Measurements from ENCODE around the gene CFP.

The CFP gene

GRCh38 chrX:47593522-47593921, 36.2 kb downstream of the CFP start:
- no peak overlapping the region for H3K4me3 ChIP-seq (ENCODE audit: low read depth, low read length)
- TF ChIP-seq, protein P1, sequence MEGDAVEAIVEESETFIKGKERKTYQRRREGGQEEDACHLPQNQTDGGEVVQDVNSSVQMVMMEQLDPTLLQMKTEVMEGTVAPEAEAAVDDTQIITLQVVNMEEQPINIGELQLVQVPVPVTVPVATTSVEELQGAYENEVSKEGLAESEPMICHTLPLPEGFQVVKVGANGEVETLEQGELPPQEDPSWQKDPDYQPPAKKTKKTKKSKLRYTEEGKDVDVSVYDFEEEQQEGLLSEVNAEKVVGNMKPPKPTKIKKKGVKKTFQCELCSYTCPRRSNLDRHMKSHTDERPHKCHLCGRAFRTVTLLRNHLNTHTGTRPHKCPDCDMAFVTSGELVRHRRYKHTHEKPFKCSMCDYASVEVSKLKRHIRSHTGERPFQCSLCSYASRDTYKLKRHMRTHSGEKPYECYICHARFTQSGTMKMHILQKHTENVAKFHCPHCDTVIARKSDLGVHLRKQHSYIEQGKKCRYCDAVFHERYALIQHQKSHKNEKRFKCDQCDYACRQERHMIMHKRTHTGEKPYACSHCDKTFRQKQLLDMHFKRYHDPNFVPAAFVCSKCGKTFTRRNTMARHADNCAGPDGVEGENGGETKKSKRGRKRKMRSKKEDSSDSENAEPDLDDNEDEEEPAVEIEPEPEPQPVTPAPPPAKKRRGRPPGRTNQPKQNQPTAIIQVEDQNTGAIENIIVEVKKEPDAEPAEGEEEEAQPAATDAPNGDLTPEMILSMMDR (IDR thresholded peaks at IDR 0.05; ENCODE audit: low read depth, low read length): no peak
- no peak for DNase-seq (ENCODE audit: low read depth, low spot score)
- in situ Hi-C loops (cut with HindIII; ENCODE audit: low sequenced_read_pairs): no loop called here

DNA sequence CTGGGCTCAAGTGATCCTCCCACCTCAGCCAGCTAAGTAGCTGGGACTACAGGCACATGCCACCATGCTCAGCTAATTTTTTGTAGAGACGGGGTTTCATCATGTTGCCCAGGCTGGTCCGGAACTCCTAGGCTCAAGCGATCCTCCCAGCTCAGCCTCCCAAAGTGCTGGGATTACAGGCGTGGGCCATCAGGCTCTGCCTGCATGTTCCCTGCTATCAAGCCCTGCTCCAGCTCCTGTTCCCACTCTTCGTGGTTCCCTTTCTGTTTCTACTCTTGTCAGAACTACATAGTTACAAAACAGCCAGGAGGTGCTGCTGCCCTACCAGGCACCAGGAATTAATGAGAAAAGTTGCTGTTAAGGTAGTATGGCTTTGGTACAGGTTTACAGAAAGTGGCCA, 38.7 kb downstream of the CFP start:
- TF ChIP-seq, protein P1 (IDR thresholded peaks at IDR 0.05; ENCODE audit: low read depth, low read length): no peak
- in situ Hi-C loops (cut with HindIII; ENCODE audit: low sequenced_read_pairs): no loop called here
- H3K4me3 ChIP-seq (ENCODE audit: low read depth, low read length): no peak overlapping the region
- DNase-seq (ENCODE audit: low read depth, low spot score): no peak

DNA sequence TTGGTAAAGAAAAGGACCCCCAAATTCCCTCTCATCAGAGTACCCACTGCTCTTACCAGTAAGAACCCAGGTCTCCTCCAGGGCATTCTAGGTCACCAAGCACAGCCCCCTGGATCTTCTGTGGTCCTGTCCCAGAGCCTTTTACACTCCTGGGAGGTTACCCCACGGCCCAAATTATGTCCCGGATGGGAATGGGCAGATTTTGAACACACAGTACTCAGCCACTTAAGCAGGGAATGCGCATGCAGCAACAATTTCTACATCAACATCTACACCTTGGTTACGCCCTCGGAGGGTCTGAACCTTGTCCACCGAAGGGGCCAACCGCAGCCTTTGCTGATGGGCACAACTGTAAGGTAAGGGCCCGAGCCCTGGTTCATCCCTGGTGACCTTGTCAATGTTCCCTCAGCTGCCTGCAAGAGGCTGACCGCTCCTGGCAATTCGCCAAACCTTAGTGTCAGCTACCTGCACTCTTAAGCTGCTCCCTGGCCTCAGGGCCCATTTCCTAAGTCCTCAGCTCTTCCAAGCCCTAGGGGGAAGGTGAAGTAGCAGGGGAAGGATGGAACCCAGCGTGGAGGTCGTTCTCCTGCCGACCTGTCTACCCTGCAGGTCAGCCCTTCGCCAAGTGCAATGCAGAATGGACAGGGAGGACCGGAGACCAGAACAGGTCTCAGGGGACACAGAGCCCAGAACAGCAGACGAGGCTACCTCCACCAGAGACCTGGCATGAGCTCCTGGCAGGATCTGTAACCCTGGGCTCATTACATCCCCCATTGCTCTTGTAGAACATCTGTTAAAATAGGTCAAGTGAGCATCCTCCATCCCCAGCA, 41.6 kb downstream of the CFP start:
- no peak for DNase-seq (ENCODE audit: low read depth, low spot score)
- no peak overlapping the region for H3K4me3 ChIP-seq (ENCODE audit: low read depth, low read length)
- TF ChIP-seq, protein P1 (IDR thresholded peaks at IDR 0.05; ENCODE audit: low read depth, low read length): no peak
- in situ Hi-C loops (cut with HindIII; ENCODE audit: low sequenced_read_pairs): no loop called here

- in situ Hi-C loops (cut with HindIII; ENCODE audit: low sequenced_read_pairs): no loop called here
- no peak overlapping the region for H3K4me3 ChIP-seq (ENCODE audit: low read depth, low read length)
- no peak for DNase-seq (ENCODE audit: low read depth, low spot score)
- TF ChIP-seq, protein P1 (IDR thresholded peaks at IDR 0.05; ENCODE audit: low read depth, low read length): no peak
These were observed 42.4 kb downstream of the CFP start for GRCh38 chrX:47587091-47587891.

GRCh38 chrX:47586043-47586787, 43.5 kb downstream of the CFP start:
- no peak overlapping the region for H3K4me3 ChIP-seq (ENCODE audit: low read depth, low read length)
- TF ChIP-seq, protein P1 (IDR thresholded peaks at IDR 0.05; ENCODE audit: low read depth, low read length): no peak
- in situ Hi-C loops (cut with HindIII; ENCODE audit: low sequenced_read_pairs): no loop called here

DNA sequence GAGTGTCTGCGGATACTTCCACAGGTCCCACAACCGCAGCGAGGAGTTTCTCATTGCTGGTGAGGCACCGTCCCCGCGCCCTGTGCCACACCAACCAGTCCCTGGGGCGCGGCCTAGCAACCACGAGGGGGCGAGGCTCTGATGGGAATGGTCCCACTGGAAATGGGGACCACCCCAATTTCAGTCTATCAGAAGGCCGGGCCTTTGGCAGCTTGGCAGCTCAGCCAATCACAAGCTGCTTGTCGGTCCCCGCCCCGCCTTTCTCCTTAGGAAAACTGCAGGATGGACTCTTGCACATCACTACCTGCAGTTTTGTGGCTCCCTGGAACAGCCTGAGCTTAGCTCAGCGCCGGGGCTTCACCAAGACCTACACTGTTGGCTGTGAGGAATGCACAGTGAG, 44.5 kb downstream of the CFP start:
- in situ Hi-C loops (cut with HindIII; ENCODE audit: low sequenced_read_pairs): no loop called here

More at GRCh38 chrX:47586043-47586787, 43.5 kb downstream of the CFP start:
- no peak for DNase-seq (ENCODE audit: low read depth, low spot score)

More for the DNA sequence above, 44.5 kb downstream of the CFP start:
- DNase-seq (ENCODE audit: low read depth, low spot score): no peak
- TF ChIP-seq, protein P1 (IDR thresholded peaks at IDR 0.05; ENCODE audit: low read depth, low read length): peak; percentile 17
- H3K4me3 ChIP-seq (ENCODE audit: low read depth, low read length): no peak overlapping the region
